Amniotic stem cell (primary cell): Measurements from ENCODE around the gene SHISA9.

ENCODE experiments used
- DNase-seq: peaks from one replicate; lab custom pipeline; 2025; lab: John Stamatoyannopoulos, UW

The SHISA9 gene

DNA sequence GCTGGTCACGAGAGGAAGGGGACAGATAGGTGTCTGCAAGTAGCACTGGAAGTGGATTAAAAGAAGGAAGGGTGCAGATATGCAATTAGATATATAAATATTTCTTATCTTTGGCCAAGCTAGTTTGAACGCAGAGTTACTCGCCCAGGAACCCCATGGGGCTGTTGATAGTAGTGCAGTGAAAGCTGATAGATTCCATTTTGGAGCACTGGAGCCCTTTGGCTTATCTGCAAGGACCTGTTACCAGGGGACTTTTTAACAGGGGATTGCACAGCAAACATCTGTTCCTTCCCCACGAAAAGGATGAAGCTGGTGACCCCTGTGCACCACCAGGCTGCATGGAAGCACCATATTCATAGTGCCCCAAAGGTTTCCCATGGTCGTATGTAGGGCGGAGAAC lies 218.7 kb downstream of the SHISA9 start:
- no peak for DNase-seq

- DNase-seq: no peak
Observed at GRCh38 chr16:13120557-13120956, 219.2 kb downstream of the SHISA9 start.

DNA sequence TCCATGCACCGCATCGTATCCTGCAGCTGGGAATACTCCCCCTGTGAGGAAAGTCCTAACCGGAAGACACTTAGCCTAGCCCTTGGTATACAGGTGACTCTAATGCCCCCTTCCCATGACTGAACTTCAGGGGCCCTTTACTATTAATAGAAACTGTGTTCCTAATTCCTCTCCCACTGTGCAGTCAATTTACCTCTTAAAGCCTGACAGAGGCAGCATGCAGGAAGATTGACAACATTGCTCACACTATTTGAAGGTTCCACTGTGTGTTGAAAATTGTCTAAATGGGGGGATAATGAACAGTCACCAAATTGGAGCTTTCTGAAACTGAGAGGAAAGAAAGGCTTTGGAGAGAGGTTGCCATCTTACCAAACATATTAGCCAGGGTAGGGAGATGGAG lies 222.6 kb downstream of the SHISA9 start:
- DNase-seq: no peak

DNA sequence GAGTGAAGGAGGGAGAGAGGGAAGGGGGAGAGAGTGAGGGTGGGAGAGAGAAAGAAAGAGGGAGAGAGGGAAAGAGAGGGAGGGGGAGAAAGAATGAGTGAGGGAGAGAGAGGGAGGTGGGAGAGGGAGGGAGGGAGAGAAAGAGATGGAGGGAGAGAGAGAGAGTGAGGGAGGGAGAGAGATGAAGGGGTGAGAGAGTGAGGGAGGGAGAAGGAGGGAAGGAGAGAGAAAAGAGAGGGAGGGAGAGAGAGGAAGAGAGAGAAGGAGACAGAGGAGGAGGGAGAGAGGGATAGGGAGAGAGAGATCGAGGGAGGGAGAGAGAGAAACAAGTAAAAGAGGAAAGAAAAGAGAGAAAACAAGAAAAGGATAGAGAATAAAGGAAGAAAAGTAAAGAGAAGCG lies 225.7 kb downstream of the SHISA9 start:
- DNase-seq: no peak

DNA sequence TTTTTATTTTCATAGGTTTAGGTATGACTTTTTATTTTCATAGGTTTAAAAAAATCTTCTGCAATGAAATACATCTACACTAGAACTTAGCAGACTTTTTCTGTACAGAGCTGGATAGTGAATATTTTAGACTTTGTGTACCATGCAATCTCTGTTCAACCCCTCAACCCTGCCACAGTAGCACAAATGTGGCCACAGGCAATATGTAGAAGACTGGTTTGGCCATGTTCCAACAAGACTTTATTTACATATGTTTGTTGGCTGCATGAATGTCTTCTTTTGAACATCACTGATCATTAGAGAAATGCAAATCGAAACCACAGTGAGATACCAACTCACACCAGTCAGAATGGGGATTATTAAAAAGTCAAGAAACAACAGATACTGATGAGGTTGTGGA lies 229.2 kb downstream of the SHISA9 start:
- no peak for DNase-seq

DNA sequence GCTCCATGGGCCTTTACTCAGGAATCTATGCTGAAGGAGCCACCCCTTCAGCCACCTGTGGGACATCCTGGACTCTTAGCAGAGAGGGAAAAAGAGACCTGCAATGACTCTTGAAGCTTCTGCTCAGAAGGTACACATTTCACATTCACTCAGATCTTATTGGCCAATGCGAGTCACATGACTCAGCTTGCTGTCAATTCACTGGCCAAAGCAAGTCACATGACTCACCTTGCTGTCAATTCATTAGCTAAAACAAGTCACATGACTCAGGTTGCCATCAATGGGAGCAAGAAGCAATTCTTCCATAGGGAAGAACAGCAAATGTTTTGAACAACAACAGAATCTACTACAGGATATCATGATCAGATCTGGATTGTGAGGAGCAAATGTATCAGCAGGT lies 233.4 kb downstream of the SHISA9 start:
- no peak for DNase-seq

GRCh38 chr16:13136901-13137300 lies 235.5 kb downstream of the SHISA9 start:
- no peak for DNase-seq

GRCh38 chr16:13138528-13138927 lies 237.1 kb downstream of the SHISA9 start:
- DNase-seq: no peak

GRCh38 chr16:13139661-13140241 lies 238.4 kb downstream of the SHISA9 start:
- DNase-seq: no peak

- no peak for DNase-seq
Observed at GRCh38 chr16:13143551-13143950, 242.2 kb downstream of the SHISA9 start.

- DNase-seq: no peak
Observed at GRCh38 chr16:13146829-13147228, 245.4 kb downstream of the SHISA9 start.

- DNase-seq: no peak
Observed at GRCh38 chr16:13148294-13148693, 246.9 kb downstream of the SHISA9 start.

DNA sequence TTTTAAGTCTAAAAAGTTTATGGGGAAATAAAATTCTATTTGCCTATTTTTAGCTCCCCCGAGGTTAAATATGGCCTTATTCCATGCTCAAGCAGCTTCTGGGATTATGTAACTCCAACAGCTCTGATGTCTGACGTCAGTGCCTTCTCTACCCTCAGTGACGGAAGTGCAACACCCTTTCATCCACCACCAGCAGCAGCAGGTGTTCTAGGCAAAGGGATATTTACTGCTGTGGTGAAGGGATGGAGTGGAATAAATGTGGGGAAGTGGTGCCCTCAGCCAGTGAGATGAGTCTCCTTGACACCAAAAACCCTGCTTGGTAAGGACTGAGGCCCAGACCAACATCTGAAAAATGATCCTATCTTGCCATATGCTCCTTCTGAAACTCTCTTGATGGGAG lies 247.4 kb downstream of the SHISA9 start:
- DNase-seq: no peak

DNA sequence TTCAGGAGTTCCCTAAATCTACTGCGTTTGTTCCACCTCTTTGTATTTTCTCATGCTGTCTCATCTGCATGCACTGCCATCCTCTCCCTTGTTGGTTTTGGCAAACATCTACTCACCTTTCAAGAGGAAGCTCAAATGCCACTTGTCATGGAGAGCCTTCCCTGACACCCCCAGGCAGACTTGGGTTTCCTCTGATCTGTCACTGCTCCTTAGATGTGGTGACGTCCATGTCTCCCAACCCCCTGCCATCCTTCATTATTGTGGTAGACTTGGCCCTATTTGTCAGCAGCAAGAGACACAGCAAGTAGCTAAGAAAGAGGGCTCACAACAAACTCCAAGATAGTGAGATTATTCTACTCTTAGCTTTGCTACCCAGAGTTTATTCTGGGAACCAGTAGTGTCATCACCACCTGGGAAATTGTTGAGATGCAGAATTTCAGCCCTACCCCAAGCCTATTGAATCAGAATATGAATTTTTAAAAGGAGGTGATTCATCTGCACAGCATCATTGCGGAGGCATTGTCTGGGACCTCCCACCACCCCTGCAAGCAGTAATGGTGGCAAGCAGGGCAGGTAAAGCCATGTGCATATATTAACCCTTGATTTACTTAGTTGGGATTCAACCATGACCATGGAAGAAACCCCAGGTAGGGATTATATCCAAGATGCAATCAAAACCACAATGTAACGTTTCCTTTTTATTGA lies 248.9 kb downstream of the SHISA9 start:
- DNase-seq: no peak

DNA sequence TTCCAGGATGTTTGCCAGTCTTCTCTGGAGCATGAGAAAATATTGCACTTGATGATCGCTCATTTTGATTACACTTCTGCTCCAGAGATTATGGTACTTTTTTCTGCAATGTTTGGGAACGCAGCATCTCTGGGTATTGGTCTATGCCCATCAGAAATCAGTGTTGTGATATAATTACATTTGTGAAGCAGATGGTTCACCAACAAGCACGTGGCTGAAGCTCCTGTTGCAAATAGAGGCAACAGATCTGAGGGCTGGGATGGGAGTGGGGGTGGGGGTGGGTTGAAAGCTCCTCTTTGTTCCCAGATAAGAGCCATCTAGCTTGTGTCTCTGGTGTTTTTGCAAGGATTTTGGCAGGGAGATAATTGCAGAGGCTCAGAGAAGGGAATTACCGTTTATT lies 252.3 kb downstream of the SHISA9 start:
- no peak for DNase-seq

DNA sequence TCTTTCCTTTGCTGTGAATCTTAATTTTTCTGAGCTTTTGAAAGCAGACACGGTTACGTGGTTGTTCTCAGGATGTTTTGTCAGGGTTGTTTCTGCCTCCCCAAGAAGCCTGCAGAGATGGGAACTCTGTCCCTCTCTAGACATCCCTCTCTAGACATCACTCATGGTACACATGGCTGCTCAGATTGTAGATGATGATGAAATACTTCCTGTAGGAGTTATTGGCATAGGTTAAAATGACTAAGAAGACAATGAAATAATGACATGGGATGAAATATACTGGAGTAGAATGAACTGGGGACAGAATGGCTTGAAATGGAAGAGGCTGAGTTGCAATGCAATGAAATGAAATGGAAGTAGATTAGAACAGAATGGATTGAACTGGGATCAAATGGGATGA lies 253.4 kb downstream of the SHISA9 start:
- no peak for DNase-seq

DNA sequence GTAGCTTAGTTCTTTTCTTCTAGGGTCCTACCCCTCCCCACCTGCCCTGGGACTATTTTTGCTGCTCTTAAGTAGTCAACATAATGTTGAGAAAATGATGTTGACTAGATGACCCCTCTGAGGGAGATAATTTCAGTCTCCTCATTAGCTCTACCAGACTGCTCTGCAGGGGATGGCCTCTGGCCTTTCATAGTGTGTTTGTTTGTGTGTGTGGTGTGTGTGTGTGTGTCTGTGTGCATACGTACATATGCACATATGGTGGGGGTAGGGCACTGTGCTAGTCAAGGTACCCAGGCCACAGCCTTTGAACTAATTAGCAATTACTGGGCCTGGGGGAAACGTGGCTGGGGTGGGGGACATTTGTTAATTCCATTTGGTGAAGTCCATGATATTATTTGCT lies 254.0 kb downstream of the SHISA9 start:
- DNase-seq: no peak

- DNase-seq: no peak
Observed at GRCh38 chr16:13155780-13156179, 254.4 kb downstream of the SHISA9 start.

DNA sequence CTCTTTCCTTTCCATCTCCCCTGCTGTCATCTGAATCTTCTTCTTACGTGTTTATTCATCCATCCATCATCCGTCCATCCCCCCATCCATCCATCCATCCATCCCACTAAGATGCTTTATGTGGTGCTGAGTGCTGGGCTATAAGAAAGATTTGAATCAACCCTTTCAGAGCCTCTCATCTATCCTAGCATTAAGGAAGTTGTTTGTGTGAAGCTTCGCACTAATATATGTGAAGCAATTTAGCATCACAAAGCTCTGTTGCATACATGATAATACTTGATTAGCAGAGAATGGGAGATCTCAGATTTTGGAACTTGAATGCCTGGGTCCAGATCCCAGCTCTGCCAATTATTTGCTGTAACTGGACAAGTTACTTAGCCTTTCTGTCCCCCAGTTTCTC lies 255.7 kb downstream of the SHISA9 start:
- no peak for DNase-seq

GRCh38 chr16:13158427-13158826 lies 257.0 kb downstream of the SHISA9 start:
- no peak for DNase-seq

DNA sequence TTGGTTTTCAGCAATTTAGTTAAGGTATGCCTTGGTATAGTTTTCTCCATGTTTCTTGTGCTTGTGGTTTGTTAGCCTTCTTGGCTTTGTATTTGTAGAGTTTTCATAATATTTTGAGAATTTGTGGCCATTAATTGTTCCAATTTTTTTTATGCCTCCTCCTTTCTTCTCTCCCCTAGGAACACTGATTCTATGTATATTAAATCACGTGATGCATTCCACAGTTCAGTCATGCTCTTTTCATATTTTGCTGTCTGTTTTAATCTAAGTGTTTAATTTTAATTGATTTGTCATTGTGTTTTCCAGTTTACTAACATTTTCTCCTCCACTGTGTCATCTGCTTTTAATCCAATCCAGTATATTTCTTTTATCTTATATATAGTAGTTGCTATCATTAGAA lies 263.6 kb downstream of the SHISA9 start:
- no peak for DNase-seq

DNA sequence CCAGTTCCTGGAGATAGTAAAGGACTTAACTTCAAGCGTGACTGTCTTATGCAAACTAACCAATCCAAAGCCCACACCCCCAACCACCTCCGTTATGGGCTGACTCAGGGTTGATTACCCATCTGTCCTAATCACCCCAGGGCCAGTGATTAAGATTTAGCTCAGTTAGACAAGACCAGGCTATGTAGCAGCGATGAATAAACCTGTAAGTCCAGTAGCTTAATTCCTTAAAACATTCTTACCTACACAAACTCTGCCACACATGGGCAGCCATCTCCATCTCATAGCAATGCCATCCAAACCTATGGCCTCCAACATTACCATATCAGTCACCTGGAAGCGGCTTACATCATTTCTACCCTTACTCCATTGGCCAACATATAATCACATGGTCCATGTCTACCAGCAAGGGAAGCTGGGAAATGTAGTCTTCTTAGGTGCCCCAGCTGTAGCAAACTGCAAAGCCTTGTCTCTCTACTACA lies 266.7 kb downstream of the SHISA9 start:
- no peak for DNase-seq

GRCh38 chr16:13171313-13171712 lies 269.9 kb downstream of the SHISA9 start:
- no peak for DNase-seq

DNA sequence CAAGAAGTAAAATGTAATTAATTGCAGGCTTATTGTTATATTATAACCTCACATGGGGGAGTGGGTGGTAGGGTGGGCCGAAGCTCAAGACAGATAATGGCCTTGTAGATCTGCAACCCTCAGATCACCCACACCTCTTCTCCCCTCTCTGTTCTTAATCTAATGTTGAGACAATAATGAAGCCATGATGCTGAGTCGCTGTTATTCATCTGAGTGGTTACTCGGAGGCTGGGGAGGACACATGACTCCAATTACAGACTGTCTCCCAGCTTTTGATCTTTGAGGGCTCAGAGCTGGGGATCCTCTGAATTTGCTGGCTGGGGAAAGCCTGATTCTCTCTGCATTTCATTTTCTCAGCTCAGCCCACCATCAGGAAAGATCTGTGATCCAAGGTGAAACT lies 275.3 kb downstream of the SHISA9 start:
- no peak for DNase-seq
